SK-N-MC (cell line): ENCODE measurements around the gene MACROD2.

Experiments used
- EZH2 ChIP-seq: fragments of 200-600 bp; sonication (generic); IDR thresholded peaks from one replicate; pipeline ENCODE4 v1.6.1; 2017; ENCODE audit warnings: antibody characterized with exemption
- FOXP2 ChIP-seq: optimal IDR thresholded peaks from 2 replicates; pipeline ENCODE3; 2011; ENCODE audit warnings: mild to moderate bottlenecking, moderate library complexity; ENCODE audit not compliant: insufficient read depth; ENCODE audit errors: extremely low read length, control extremely low read depth
- POLR2AphosphoS5 ChIP-seq: IDR thresholded peaks from 2 replicates; pipeline ENCODE4 v1.6.1; 2012; ENCODE audit warnings: mild to moderate bottlenecking, low read depth, low read length, borderline replicate concordance

DNA sequence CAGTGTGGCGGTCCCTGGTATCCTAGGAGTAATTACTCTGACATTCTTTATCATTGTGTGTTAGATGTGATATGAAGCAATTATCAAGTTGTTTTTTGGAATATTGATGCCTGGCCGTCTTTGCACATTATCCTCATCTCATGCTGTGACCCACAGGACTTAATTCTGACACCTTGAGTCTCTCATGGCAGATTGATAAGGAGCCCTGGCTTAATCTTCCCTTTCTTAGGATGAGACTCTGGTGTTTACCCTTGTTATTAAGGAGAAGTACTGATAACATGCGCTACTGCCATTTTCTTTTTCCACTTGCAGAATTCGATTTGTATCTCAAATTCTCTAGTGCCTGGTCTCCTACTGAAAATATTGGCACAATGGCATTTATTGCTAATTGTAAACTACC is 1597.8 kb downstream of the MACROD2 start:
- TF ChIP-seq EZH2 (no peak), POLR2AphosphoS5 (no peak), FOXP2 (no peak)
